ENCODE data around the gene ACACA. TPM values are rescaled to one million over a fixed set of nuclear protein-coding genes. Genes with fewer than 3 reads are reported as not detected.

ACACA gene
- total RNA-seq, 3 donors from 2014 or later (not counting 1 experiment from before 2014, with no cell fraction given), result 22.9 to 23.9 (median 23.6) TPM

DNA sequence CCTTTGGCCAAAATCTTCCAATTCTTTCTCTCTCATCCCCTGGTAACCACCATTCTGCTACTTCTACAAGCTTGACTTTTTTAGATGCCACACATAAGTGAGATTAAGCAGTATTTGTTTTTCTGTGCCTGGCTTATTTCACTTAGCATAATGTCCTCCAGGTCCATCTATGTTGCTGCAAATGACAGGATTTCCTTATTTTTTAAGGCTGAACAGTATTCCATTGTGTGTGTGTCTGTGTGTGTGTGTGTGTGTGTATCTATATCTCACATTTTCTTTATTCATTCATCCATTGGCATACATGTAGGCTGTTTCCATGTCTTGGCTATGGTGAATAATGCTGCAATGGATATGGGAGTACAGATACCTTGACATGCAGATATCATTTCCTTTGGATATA, 6.1 kb downstream of the ACACA start:
- Histone ChIP-seq H3K27me3 (ENCODE audit: control insufficient read depth, insufficient read depth, low read length) (no peaks in the 10 kb centered on the region), H3K9me3 (ENCODE audit: control insufficient read depth, insufficient read depth, low read length) (no peaks in the 10 kb centered on the region), H3K4me3 (ENCODE audit: low read length) (no peak overlapping the region), H3K27ac (ENCODE audit: low read length) (no peak overlapping the region), H3K36me3 (ENCODE audit: control insufficient read depth, insufficient read depth, low read length) (no peaks in the 10 kb centered on the region), H3K4me1 (ENCODE audit: control insufficient read depth, insufficient read depth, low read length) (peaks cover 2% of the 10 kb centered on the region)
- H3K27me3 Mint-ChIP-seq (ENCODE audit: low read depth in 2 of 2), result no peaks in the 10 kb centered on the region
- no peaks in the 10 kb centered on the region for H3K36me3 Mint-ChIP-seq
- intact Hi-C loops (cut with micrococcal nuclease), result no loop called here
- TF ChIP-seq, protein P1, sequence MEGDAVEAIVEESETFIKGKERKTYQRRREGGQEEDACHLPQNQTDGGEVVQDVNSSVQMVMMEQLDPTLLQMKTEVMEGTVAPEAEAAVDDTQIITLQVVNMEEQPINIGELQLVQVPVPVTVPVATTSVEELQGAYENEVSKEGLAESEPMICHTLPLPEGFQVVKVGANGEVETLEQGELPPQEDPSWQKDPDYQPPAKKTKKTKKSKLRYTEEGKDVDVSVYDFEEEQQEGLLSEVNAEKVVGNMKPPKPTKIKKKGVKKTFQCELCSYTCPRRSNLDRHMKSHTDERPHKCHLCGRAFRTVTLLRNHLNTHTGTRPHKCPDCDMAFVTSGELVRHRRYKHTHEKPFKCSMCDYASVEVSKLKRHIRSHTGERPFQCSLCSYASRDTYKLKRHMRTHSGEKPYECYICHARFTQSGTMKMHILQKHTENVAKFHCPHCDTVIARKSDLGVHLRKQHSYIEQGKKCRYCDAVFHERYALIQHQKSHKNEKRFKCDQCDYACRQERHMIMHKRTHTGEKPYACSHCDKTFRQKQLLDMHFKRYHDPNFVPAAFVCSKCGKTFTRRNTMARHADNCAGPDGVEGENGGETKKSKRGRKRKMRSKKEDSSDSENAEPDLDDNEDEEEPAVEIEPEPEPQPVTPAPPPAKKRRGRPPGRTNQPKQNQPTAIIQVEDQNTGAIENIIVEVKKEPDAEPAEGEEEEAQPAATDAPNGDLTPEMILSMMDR (IDR thresholded peaks at IDR 0.05), result no peak
- H3K4me3 Mint-ChIP-seq, result no peak overlapping the region
- H3K4me1 Mint-ChIP-seq, result peaks cover 4 to 11% of the 10 kb centered on the region in 2 donors
- ATAC-seq (no peak), DNase-seq (no peak)
- no peak overlapping the region for H3K27ac Mint-ChIP-seq
- no peaks in the 10 kb centered on the region for H3K9me3 Mint-ChIP-seq

DNA sequence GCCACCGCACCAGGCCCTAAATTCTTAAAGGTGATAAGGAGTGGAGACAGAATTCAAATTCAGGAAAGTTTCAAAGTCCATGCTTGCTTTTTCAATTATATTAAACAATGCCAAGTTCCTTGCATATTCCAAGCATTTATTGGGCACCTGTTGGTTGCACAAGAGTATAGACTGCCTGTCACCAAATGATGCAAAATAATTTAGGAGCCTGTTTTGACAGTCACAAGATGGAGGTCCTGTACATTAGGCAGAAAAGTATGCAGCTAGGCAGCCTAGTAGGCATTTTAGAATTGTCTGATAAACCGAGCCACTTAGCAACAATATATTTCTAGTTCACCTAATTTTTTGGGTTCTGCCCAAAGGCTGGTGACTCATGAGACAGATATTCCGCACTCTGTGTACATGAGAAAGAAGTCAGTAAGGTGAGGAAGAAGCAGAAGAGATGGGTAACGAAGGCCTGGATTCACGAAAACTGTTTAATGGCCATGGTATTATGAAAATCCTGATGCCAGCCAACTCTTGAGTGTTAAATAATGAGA, 7.3 kb downstream of the ACACA start:
- Histone ChIP-seq H3K4me3 (ENCODE audit: low read length) (no peak overlapping the region), H3K9me3 (ENCODE audit: control insufficient read depth, insufficient read depth, low read length) (no peaks in the 10 kb centered on the region), H3K36me3 (ENCODE audit: control insufficient read depth, insufficient read depth, low read length) (no peaks in the 10 kb centered on the region), H3K27me3 (ENCODE audit: control insufficient read depth, insufficient read depth, low read length) (no peaks in the 10 kb centered on the region), H3K4me1 (ENCODE audit: control insufficient read depth, insufficient read depth, low read length) (no peaks in the 10 kb centered on the region), H3K27ac (ENCODE audit: low read length) (no peak overlapping the region)
- WGBS (ENCODE audit: insufficient coverage), result 98% methylated on average over 5 of the region's 5 CpGs
- intact Hi-C loops (cut with micrococcal nuclease), result no loop called here
- DNase-seq (no peak), ATAC-seq (no peak)
- H3K27me3 Mint-ChIP-seq (ENCODE audit: low read depth in 2 of 2), result no peaks in the 10 kb centered on the region
- TF ChIP-seq, protein P1 (IDR thresholded peaks at IDR 0.05), result no peak
- H3K36me3 Mint-ChIP-seq, result no peaks in the 10 kb centered on the region
- H3K4me1 Mint-ChIP-seq, result peaks cover 4% of the 10 kb centered on the region in 2 donors
- H3K4me3 Mint-ChIP-seq, result no peak overlapping the region
- H3K9me3 Mint-ChIP-seq, result no peaks in the 10 kb centered on the region
- no peak overlapping the region for H3K27ac Mint-ChIP-seq

DNA sequence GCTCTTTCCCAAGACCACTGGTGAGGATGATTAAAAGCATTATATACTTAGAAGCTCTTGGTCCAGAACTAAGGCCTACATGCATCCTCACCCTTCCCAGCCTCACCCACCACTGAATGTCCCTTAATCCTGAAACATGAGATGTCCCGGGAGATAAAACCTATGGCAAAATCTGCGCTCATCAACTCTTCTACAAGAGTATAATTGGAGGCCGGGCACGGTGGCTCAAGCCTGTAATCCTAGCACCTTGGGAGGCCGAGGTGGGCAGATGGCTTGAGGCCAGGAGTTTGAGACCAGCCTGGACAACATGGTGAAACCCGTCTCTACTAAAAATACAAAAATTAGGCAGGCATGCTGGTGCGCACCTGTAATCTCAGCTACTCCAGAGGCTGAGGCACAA, 13.3 kb downstream of the ACACA start:
- Mint-ChIP-seq H3K36me3 (no peaks in the 10 kb centered on the region), H3K27me3 (ENCODE audit: low read depth in 2 of 2) (no peaks in the 10 kb centered on the region), H3K4me1 (peaks cover 4 to 12% of the 10 kb centered on the region in 2 donors), H3K4me3 (no peak overlapping the region), H3K27ac (no peak overlapping the region), H3K9me3 (no peaks in the 10 kb centered on the region)
- no peak for DNase-seq
- Histone ChIP-seq H3K4me1 (ENCODE audit: control insufficient read depth, insufficient read depth, low read length) (no peaks in the 10 kb centered on the region), H3K9me3 (ENCODE audit: control insufficient read depth, insufficient read depth, low read length) (no peaks in the 10 kb centered on the region), H3K36me3 (ENCODE audit: control insufficient read depth, insufficient read depth, low read length) (no peaks in the 10 kb centered on the region), H3K27ac (ENCODE audit: low read length) (no peak overlapping the region), H3K4me3 (ENCODE audit: low read length) (no peak overlapping the region), H3K27me3 (ENCODE audit: control insufficient read depth, insufficient read depth, low read length) (no peaks in the 10 kb centered on the region)
- intact Hi-C loops (cut with micrococcal nuclease), result no loop called here
- WGBS (ENCODE audit: insufficient coverage), result 95% methylated on average over 7 of the region's 7 CpGs
- no peak for ATAC-seq
- TF ChIP-seq, protein P1 (IDR thresholded peaks at IDR 0.05), result no peak

DNA sequence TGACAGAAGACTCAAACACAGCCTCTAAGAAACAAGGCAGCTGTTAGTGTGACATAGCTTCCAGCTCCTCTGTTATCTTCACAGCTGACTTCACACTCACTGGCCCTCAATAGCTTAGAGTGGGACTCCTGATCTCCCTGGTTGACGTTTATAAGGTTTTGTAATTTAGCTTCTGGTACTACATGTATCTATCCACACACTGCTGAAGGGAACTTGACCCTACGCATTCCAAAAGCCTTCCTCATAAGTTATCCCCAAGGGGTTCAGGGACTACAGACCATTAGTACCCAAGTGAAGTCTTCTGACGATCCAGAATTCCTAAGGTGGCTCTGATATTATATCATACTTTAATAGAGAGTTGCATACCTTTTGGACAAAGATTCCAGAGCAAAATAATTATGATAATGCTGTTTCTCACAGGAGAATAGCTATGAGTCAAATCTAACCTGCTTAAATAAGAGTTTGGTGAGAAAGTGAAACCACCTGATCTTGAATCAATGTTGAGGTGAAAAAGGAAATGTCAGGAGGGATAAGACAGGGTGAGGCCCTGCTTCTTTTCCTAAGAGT, 14.5 kb downstream of the ACACA start:
- Histone ChIP-seq H3K9me3 (ENCODE audit: control insufficient read depth, insufficient read depth, low read length) (no peaks in the 10 kb centered on the region), H3K27ac (ENCODE audit: low read length) (no peak overlapping the region), H3K4me3 (ENCODE audit: low read length) (no peak overlapping the region), H3K4me1 (ENCODE audit: control insufficient read depth, insufficient read depth, low read length) (no peaks in the 10 kb centered on the region), H3K36me3 (ENCODE audit: control insufficient read depth, insufficient read depth, low read length) (no peaks in the 10 kb centered on the region), H3K27me3 (ENCODE audit: control insufficient read depth, insufficient read depth, low read length) (no peaks in the 10 kb centered on the region)
- TF ChIP-seq, protein P1 (IDR thresholded peaks at IDR 0.05), result no peak
- Mint-ChIP-seq H3K4me3 (no peak overlapping the region), H3K27ac (no peak overlapping the region), H3K4me1 (peaks cover 0 to 8% of the 10 kb centered on the region in 2 donors), H3K9me3 (no peaks in the 10 kb centered on the region), H3K27me3 (ENCODE audit: low read depth in 2 of 2) (no peaks in the 10 kb centered on the region), H3K36me3 (no peaks in the 10 kb centered on the region)
- WGBS (ENCODE audit: insufficient coverage), result 81% methylated on average over 2 of the region's 3 CpGs
- no peak for ATAC-seq
- intact Hi-C loops (cut with micrococcal nuclease), result no loop called here
- no peak for DNase-seq
